Sigmoid colon (tissue), 4 donors: ENCODE measurements around the gene SDHC.

Source experiments
- CTCF ChIP-seq, 4 experiments: fragments of 450-650 bp in 3 of 4; fragments of 200-600 bp in 1 of 4; IDR thresholded peaks; one replicate each; pipeline ENCODE4 v1.5.1; 2016 to 2019; ENCODE audit warnings: antibody characterized with exemption in 4 of 4, mild to moderate bottlenecking in 3 of 4, moderate library complexity in 2 of 4
- EP300 ChIP-seq, 4 donors: sonication (generic); formaldehyde crosslinking; IDR thresholded peaks; one replicate each; pipeline ENCODE4 v1.6.1; 2017; ENCODE audit warnings: antibody characterized with exemption in 4 of 4
- POLR2A ChIP-seq, 2 donors: fragments of 450-650 bp; IDR thresholded peaks; one replicate each; pipeline ENCODE4 v1.6.1; 2016; ENCODE audit warnings: antibody characterized with exemption in 2 of 2, mild to moderate bottlenecking in 2 of 2, moderate library complexity in 2 of 2
- POLR2AphosphoS5 ChIP-seq, 4 donors: sonication (generic); formaldehyde crosslinking; IDR thresholded peaks; one replicate each; pipeline ENCODE4 v1.6.1; 2017; ENCODE audit warnings: antibody characterized with exemption in 4 of 4

- TF ChIP-seq POLR2A (IDR thresholded peaks at IDR 0.05) (no peak), CTCF (IDR thresholded peaks at IDR 0.05) (no peak), POLR2AphosphoS5 (IDR thresholded peaks at IDR 0.05) (no peak), EP300 (IDR thresholded peaks at IDR 0.05) (no peak)
Measured at GRCh38 chr1:161342821-161343220, 28.6 kb downstream of the SDHC start.
